GM18517 (cell line): ENCODE measurements around the gene RABGAP1.

Source experiments
- ATAC-seq: cut with Tn5 transposase; IDR thresholded peaks from one replicate; pipeline ENCODE4 v1.9.1; 2021; ENCODE audit warnings: mild to moderate bottlenecking, moderate library complexity; ENCODE audit not compliant: unreplicated experiment

Gene RABGAP1

DNA sequence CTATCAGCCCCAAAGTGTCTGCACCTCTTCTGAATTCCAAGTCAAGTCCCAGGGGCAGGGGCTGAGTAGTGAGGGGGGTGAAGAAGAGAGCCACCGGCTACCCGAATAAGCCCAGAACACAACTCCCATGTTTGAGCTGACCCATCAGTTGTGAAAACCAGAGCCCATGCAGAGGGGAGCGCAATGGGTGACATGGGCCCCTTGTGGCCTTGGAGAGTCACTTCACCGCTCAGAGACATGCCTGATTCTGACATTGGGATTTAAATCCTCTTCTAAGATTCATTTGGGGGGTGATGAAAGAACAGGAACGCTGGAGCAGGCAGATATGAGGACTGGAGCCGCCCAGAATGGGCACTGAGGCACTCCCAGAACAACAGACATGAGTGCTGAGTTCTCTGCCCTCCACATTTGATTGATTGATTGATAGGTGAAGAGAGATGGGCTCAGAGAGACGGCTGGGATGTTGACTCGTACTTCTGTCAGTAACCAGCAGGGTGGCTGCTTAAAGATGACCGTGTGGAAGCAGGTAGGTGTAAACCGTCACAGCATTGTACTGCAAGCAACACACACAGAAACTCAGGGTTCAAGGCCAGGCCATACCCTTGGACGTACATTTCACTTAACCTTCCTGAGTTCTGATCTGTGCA is 166.9 kb downstream of the RABGAP1 start:
- no peak for ATAC-seq

DNA sequence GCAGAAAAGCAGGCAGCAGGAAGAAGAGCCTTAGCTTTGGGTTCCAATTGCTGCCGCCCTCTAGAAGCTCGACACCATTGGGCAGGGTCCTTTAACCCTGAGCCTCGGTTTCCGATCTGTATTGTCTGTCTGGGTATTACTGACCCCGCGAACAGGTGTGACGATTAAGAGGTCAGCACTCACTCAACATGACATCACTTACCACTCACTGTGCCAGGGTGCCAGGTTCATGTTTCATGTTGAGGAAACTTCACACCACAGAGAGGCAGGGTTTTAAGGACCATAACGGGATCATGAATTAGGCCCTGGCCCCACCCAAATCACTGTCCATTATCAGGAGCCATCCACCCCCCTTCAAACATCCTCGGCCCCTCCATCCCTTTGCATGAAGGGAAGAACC is 168.2 kb downstream of the RABGAP1 start:
- no peak for ATAC-seq

DNA sequence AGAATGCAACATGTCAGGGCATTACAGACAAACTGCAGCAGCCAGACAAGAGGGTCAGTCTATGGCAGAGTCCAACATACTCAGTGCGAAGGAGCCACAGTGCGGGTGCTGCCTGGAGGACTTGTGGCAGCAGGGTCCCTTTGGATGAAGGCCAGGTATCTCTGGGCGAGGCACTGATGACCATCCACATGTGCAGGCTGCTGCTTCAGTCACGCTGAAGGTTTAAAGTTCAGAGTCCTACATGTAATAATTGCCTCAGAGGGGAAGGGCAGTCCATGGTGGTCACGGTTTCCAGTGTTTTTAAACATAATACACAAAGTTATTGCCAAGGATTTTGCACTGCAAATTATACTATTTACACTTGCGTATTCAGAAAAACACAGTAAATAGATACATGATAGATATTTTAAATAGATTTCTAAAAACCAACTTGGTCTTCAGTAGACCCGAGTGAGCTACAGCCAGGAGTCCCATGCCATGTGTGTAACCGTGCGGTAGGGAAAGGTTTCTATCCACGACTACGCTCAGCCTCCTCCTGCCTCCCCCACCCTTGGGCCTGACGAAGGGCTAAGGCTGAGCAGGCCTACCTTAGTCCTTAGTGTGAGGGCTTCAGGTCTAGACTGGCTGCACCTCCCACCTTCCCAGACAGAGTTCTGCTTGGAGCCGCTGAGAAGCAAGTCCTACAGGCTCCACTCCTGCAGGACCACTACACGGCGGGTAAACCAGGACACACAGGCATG is 168.9 kb downstream of the RABGAP1 start:
- no peak for ATAC-seq

DNA sequence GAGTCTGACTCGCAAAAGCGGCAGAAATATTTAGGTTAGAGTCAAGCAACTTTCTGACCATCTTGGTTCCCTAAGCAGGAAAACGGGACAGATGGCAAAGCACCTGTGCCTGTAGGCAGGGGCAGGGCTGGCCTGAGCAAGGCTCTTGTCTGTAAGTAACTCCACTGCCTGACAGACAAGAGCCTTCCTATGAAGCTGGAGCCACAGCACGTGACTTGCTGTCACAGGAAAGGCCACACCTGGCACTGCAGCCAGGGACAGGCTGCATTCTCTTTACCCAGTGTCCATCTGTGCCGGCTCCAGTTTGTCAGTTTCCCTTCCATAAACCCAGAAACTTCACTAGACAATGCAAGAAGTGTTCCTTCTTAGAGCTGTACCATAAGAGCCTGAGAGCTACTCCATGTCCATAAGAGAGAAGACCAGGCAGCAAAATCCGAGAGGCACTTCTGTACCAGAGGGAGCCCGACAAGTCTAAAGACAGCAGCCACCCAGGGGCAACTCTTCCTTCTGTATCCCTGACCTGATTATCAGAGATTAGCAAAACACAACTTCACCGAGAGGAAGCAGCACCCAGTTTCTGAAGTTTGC is 170.7 kb downstream of the RABGAP1 start:
- ATAC-seq: no peak

DNA sequence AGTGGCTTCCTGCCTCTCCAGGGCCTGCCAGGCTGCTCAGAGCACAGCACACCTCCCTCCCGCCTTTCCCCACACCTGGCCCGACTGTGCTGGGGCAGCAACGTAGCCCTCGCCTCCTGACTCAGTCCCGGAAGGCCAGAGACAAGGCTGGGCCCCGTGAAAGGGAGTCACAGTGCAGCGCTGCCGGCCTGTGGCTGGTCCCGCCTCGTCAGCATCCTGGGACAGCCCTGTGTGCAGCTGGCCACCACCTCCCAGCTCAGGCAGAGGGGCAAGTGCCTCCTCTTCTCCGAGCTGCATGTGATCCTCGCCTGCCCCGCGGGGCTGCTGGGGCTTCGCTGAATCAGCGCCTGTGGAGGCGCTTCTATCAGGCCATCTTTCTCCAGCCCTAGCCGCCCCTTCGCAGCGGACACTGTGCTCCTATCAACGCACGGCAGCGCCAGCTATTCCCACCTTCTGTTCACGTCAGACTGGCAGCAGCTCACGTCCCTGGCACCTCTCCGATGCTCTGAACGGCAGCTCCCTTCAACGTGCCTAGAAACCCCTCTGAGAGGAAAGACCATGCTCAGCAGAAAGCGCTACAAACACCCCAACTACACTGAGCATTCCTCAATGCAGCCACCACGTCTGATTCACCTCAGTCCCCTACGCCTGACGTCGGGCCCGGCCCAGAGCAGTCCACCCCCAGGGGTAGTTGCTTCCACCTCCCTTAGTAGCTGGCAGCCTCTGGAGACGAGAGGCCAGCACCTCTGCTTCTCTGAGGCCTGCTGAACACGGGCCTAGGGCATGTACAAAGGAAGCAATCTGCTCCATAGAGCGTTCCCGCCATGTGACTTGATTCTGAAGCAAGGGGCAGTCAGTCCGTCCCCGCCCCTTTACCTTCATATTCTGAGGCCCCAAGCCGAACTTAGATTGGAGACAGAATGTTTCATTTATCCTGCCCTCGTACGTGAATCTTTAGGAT is 171.5 kb downstream of the RABGAP1 start:
- ATAC-seq: no peak

DNA sequence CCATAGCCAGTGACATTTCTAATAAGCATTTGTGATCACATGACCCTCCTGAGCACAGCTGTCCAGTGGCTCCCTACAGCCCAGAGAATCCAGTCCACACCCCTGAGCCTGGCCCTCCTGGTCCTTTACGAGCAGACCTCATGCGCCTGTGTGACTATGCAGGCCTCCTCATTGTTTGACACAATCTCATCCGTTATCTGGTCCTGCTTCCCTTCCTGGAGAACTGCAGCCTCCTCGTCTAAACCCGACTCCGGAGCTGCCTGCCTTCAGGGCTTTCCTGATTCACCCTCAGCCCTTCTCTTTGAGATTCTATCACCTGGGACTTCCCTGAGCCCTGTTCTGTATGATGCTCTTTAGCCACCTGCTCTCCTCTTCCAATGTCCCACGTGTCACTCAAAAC is 172.4 kb downstream of the RABGAP1 start:
- ATAC-seq: no peak

DNA sequence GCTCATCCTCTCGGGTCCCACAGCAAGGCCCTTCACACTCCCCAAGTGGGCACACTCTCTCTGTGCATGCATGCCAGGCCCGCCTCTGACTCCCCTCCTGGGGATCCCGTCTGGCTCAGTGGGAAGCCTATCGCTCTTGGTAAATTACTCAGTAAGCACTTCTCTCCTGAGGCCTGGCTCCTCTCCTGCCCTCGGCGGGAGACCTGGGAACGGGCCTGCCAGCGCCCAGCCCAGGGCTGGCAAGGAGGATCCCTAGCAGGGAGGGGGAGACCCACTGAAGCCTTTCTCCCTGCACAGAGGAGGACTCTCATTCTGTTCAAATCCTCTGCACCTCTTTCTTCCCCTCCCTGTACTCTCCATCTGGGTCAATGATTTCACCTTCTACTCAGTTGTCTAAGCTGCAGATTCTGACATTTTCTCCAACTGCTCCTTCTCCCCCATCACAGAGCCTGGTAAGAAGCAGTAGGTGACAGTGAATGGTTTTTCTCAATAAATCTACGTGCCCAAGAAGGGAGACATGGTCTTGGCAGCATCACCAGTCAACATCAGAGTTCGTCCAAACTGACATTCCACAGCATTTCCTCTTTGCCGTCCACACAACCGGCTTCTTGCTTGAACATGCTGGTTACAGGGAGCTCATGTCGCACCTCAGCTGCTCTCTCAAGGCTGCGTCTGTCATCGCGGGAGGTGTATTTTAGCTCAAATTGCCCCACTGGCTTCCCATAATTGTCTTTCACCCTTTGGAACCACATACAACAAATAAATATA is 174.5 kb downstream of the RABGAP1 start:
- ATAC-seq: no peak

DNA sequence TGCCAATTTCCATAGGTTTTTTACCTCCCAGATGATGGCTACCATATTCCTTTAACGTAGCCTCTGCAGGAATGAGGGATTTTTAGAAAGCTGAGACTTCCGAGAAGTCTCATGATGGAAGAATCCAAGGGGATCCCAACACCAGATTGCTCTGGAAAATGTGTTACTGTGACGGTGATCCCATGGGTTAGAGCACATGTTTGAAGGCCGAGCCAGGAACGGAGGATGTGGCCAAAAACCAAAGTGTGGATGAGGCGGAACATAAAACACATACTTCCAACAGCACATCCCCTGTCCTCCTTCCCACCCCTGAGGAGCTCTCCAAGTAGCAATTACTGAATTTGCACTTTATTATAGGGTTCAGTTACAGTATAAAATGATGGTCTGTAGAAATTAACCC is 175.2 kb downstream of the RABGAP1 start:
- no peak for ATAC-seq

DNA sequence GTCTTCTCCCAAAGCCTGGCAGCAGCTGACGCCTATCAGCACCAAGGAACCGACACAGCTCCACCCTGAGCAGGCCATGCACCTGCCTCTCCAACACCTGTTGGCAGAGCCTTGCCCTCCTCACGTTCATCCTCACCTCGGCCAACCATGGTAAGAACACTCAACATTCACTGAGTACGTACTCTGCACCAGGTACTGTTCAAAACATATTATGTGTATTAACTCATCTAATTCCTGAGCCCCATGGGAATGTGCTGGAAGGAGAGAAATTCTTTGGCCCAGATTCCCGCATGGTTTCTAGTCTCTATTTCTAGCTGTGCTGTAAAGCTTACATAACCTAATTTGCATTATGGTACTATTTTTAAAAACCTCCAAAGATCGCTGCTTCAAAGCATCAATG is 178.7 kb downstream of the RABGAP1 start:
- ATAC-seq: no peak

DNA sequence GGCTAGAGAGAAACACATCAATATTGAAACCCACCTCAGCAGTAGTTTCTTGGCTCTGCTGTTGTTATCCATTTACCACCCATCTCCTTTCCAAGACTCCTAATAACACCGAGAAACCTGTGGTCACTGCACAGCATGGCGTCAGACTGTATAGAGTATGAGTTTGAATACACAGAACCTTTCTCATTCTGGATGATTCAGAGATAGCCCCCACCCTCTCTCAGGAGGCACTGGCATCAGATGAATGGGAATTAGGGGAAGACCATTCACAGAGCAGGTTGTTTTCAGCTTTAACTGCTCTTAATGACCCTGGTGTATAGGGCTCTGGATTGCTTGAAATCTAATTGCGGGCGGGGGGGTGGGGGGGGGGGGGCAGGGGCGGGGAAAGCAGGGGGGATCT is 179.3 kb downstream of the RABGAP1 start:
- no peak for ATAC-seq

DNA sequence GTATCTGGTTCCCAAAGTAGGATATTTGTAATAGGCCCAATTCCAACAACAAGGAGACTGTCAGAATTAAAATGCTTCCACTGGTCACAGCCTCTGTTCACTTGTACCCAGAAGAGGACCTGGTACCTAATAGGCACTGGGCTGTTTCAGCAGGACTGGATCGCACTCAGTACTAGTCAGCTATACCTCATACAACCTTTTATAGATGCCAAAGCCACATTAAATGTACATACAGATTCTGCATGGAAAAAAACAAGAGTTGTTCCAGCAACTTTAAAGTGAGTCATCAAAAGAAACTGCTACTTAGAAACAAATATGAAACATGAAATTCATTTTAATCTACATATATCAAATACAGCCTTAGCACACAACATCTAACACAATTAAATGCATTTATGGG is 180.1 kb downstream of the RABGAP1 start:
- ATAC-seq: no peak

DNA sequence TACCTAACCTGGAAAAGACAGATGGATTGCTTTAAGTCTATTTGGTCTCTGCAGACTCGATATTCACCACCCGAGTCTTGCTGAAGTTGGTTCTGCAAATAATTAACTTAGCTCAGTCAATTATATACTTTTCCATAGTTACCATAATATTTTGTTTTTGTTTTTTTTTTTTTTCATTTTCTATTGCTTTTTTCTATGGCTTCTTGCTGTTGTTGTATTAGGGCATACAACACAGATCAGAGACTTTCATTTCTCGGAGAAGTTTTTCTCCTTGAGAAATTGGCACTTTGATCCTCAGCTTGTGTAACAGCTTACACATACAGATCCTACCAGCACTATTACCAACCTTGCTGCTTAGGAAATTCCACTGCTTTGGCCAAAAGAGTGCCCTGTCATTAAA is 180.6 kb downstream of the RABGAP1 start:
- no peak for ATAC-seq

DNA sequence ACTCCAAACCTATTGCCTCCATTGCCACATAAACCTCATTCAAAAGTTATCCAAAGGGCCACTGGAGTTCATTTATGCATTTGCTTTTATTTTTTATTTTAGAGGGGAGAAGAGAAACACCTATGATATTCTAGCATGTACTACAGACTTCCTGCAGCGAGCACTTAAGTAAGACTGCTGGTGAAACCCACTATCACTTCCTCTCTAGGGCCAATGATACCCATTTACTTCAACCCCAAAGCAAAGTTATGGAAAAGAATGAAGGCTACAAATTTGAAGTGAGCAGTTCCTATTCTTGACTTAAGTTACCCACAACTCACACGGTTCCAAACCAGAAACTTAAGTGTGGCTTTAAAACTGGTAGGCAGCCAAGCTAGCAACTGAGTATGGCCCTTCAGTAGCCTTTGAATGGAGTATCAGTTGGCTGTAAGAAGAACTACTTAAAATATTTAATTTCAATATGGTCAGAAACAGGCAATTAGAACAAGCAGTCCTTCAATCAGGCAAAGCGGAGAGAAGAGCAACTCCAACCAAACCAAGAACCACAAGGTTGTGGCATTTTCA is 186.8 kb downstream of the RABGAP1 start:
- ATAC-seq: no peak

DNA sequence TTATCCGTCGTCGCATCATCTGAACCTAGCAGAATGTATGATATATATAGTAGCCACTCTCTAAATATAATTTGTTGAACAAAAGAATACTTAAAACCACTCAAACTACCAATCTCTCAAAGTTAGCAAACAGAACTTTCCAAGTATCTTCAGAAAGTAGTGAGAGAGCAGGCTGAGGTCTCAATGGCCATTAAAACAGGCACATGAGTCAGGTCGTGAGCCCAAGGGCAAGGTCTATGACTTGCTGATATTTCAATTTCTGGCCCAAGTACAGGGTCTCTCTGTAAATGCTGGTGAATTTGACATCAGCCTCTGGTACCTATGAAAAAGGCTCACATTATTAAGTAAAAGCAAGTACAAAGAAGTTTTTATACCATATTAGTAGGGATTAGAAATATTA is 187.8 kb downstream of the RABGAP1 start:
- ATAC-seq: no peak

DNA sequence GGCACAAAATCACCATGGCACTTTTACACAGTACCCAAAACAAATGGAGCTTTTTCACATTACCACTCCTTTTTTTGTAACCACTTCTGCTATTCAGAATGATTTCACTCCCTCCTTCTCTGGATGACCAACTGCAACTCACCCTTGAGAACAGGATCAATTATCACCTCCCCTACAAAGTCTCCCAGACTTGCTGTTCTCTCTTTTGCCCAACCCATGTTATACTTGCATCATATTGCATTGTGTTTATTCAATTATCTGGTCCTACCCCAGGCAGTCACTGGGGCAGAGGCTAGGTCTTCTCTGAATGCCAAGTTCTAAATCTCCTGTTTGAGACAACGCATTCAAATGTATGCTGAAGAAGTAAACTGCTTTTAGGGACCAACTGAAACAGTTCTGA is 188.6 kb downstream of the RABGAP1 start:
- ATAC-seq: no peak

DNA sequence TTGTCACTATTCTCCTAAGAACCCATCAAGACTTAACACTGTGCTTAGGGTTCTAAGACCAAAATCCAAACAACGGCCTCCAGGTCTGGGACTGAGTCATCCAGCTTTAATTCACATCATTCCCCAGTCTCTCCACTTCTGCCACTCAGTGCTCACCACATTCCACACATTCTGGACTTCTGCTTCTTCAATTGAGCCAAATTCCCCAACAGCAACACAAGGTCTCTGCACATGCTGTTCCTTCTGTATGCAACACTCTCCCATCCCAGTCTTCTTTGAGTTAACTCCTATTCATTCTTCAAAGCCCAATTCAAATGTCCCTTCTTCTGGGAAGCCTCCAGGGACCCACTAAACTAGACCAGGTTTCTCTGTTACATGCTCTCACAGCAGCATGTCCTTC is 190.4 kb downstream of the RABGAP1 start:
- no peak for ATAC-seq

DNA sequence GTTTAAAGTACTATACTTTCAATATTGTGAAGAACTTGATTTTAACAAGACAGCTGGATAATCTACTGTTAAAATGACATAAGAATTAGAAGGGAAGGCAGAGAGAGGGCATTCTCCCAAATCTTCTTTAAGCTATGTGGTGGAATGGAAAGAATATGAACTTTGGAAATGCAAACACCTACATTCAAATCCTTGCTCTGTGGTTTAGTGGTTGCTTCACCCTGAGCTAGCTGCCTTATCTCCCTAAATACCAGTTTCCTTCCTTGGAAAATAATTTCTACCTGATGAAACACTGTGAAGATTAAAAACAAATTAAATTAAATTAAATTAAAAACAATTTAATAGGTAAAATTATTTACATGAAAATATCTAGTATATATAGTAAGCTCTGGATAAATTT is 191.2 kb downstream of the RABGAP1 start:
- no peak for ATAC-seq

DNA sequence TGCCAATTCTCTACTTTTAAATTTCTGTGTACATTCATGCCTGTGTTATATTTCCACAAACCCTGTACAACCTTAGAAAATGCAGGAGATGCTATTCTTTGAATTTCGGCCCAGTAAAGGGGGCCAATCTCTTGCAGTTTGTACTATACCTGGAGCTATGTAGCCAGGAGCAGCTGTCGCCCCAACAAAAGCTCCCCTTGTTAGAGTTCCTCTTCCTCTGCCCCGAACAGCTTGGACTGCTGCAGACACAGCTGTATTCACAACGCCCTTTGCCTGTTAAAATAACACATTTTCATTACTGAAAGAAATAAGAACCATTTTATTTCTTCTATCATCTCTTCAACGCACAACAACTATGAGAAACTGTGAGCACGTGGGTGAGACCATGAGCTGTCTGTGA is 191.9 kb downstream of the RABGAP1 start:
- ATAC-seq: no peak

DNA sequence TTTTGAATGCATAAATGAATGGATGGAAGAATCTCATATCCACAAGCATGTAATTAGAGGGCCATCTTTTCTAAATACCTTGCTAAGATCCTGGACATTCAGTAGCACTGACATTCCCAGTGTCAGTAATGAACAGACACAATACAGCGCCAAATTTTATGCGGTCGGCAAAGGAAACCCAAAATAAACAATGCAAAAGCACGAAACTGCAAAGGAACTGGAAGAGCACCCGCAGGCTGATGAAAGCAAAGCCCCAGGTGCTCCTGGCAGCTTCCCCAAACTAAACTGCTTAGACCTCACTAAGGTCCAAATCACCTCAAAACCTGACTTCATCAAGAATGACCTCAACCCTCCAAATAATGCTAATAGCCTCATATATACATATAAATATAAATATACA is 194.6 kb downstream of the RABGAP1 start:
- ATAC-seq: no peak

DNA sequence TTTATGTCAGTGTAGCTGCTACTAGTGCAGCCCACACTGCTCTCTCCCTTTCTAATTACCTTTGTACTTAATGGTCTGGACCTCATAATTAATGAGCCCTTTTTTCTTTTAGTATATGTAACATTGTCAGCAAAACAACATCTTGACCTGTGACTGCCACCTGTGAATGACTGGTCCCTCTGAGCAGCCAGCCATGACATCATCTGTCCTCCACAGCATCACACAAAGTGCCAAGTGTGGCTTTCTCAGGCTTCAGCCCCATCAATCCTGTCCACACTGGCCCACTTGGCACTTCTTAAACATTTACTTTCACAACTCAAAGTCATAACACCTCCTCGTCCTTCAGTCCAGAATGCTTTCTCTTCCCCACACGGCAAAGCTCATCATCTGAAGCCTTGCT is 197.3 kb downstream of the RABGAP1 start:
- no peak for ATAC-seq
